ENCODE measurements around the gene PIPOX. TPM values are rescaled to one million over a fixed set of nuclear protein-coding genes. Genes with fewer than 3 reads are reported as not detected.

The PIPOX gene
- total and polyA plus RNA-seq, 2 donors (not counting 3 experiments of a cell fraction or from before 2014, with no cell fraction given): 0.62 to 2.5 TPM

- Histone ChIP-seq H3K9ac (replicated peaks; ENCODE audit: extremely low read depth, insufficient read depth, low read length) (no peak overlapping the region), H3K9me1 (replicated peaks; ENCODE audit: control insufficient read depth, extremely low read depth, insufficient read depth, low read length) (no peaks in the 10 kb centered on the region), H3K27me3 (ENCODE audit: control insufficient read depth in 2 of 2, insufficient read depth in 2 of 2, low read length in 2 of 2) (peaks cover 4 to 8% of the 10 kb centered on the region in 2 experiments), H2AFZ (ENCODE audit: low read depth, low read length) (no peak overlapping the region), H3K79me2 (ENCODE audit: control insufficient read depth, insufficient read depth, low read length) (no peaks in the 10 kb centered on the region), H3K4me3 (replicated peaks in 1 of 3; ENCODE audit: insufficient read depth in 1 of 3, low read depth in 1 of 3, low read length in 3 of 3) (no peak overlapping the region), H3K4me2 (ENCODE audit: insufficient read depth, low read length) (no peak overlapping the region), H3K9me3 (replicated peaks; ENCODE audit: control insufficient read depth, insufficient read depth, low read length) (no peaks in the 10 kb centered on the region), H4K20me1 (replicated peaks; ENCODE audit: control insufficient read depth, extremely low read depth, insufficient read depth, low read length) (no peaks in the 10 kb centered on the region), H3K27ac (ENCODE audit: insufficient read depth, low read depth, low read length) (no peak overlapping the region), H3K4me1 (ENCODE audit: control insufficient read depth, extremely low read depth, insufficient read depth, low read length) (no peaks in the 10 kb centered on the region), H3K36me3 (ENCODE audit: control insufficient read depth in 2 of 2, extremely low read depth in 1 of 2, insufficient read depth in 2 of 2, low read length in 2 of 2) (no peaks in the 10 kb centered on the region)
- DNase-seq (ENCODE audit: low read depth, low spot score): no peak
- intact Hi-C loops (cut with micrococcal nuclease) (no loop called here), dilution Hi-C loops (cut with MboI; ENCODE audit: extremely low pct_ligation_motif_present, low sequenced_read_pairs) (no loop called here)
- no peak for TF ChIP-seq MYC (IDR thresholded peaks at IDR 0.05; ENCODE audit: low read depth, low read length)
- TF ChIP-seq FOS (IDR thresholded peaks at IDR 0.05; ENCODE audit: borderline replicate concordance, insufficient read depth, low read length): no peak
- TF ChIP-seq JUN (IDR thresholded peaks at IDR 0.05; ENCODE audit: borderline replicate concordance, insufficient read depth, insufficient read length, low read depth): no peak
- TF ChIP-seq, protein P1, sequence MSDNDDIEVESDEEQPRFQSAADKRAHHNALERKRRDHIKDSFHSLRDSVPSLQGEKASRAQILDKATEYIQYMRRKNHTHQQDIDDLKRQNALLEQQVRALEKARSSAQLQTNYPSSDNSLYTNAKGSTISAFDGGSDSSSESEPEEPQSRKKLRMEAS (IDR thresholded peaks at IDR 0.05; ENCODE audit: insufficient read depth, insufficient read length): no peak
- no peak for TF ChIP-seq GATA2 (IDR thresholded peaks at IDR 0.05; ENCODE audit: insufficient read depth, insufficient read length, low read depth, low read length)
- TF ChIP-seq, protein P2, sequence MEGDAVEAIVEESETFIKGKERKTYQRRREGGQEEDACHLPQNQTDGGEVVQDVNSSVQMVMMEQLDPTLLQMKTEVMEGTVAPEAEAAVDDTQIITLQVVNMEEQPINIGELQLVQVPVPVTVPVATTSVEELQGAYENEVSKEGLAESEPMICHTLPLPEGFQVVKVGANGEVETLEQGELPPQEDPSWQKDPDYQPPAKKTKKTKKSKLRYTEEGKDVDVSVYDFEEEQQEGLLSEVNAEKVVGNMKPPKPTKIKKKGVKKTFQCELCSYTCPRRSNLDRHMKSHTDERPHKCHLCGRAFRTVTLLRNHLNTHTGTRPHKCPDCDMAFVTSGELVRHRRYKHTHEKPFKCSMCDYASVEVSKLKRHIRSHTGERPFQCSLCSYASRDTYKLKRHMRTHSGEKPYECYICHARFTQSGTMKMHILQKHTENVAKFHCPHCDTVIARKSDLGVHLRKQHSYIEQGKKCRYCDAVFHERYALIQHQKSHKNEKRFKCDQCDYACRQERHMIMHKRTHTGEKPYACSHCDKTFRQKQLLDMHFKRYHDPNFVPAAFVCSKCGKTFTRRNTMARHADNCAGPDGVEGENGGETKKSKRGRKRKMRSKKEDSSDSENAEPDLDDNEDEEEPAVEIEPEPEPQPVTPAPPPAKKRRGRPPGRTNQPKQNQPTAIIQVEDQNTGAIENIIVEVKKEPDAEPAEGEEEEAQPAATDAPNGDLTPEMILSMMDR (IDR thresholded peaks at IDR 0.05; ENCODE audit: extremely low read depth in 1 of 2, insufficient read depth in 1 of 2, low read depth in 1 of 2, low read length in 2 of 2): no peak
- no peak for TF ChIP-seq POLR2AphosphoS5 (IDR thresholded peaks at IDR 0.05; ENCODE audit: insufficient read depth, low read depth, low read length)
- TF ChIP-seq EZH2 (IDR thresholded peaks at IDR 0.05; ENCODE audit: borderline replicate concordance, low read depth, low read length, severe bottlenecking): no peak
- no peak for TF ChIP-seq POLR2A (IDR thresholded peaks at IDR 0.05; ENCODE audit: low read depth, low read length)
- BruUV-seq (replicated peaks): no TSS peak
- FAIRE-seq: no peak
- ChIA-PET POLR2A (no interaction called here), CTCF (interaction anchor here (2.0 kb wide), 1 partner anchor 43 kb away, joined by 5 read pairs; no protein-coding TSS in a partner anchor)
These were observed 31.5 kb downstream of the PIPOX start for GRCh38 chr17:29074488-29074887.
